Lung (tissue), 12 donors: ENCODE measurements around the gene NDFIP1. TPM values are rescaled to one million over a fixed set of nuclear protein-coding genes. Genes with fewer than 3 reads are reported as not detected.
"Not testable (repeated sequence)": the region's sequence is repeated elsewhere in the genome, so short reads cannot be mapped to it uniquely, and the experiment has no call there.

Experiments used
- ATAC-seq: fragments of 200-7000 bp; cut with Tn5 transposase; one replicate; pipeline ENCODE4 v1.9.1; 2020; ENCODE audit warnings: moderate number of reproducible peaks; ENCODE audit not compliant: insufficient read depth, low FRiP score
- DNase-seq, 3 donors: peaks; one replicate each; pipeline ENCODE4 v3.0.0-alpha.2; 2013 to 2017
- H3K27ac ChIP-seq, 2 donors: one replicate each; pipeline ENCODE4 v1.5.1; 2013; ENCODE audit warnings: mild to moderate bottlenecking in 2 of 2, moderate library complexity in 2 of 2, control low read depth in 1 of 2, inconsistent platforms in 1 of 2, low read depth in 1 of 2, low read length in 1 of 2
- H3K27me3 ChIP-seq, 3 donors: one replicate each; pipeline ENCODE4 v1.5.1; 2013; ENCODE audit warnings: low read length in 2 of 3; ENCODE audit not compliant: control insufficient read depth in 3 of 3, insufficient read depth in 3 of 3
- H3K36me3 ChIP-seq, 4 donors: one replicate each; pipeline ENCODE4 v1.5.1; 2013; ENCODE audit warnings: low read length in 4 of 4, mild to moderate bottlenecking in 1 of 4, moderate library complexity in 1 of 4; ENCODE audit not compliant: control insufficient read depth in 4 of 4, insufficient read depth in 4 of 4
- H3K4me1 ChIP-seq, 5 donors: one replicate each; pipeline ENCODE4 v1.5.1; 2013; ENCODE audit warnings: low read length in 5 of 5, mild to moderate bottlenecking in 2 of 5, moderate library complexity in 1 of 5; ENCODE audit not compliant: control insufficient read depth in 5 of 5, insufficient read depth in 5 of 5
- H3K4me3 ChIP-seq: one replicate; pipeline ENCODE4 v1.5.1; 2013; ENCODE audit warnings: mild to moderate bottlenecking, control low read depth, moderate library complexity
- H3K9ac ChIP-seq, 2 donors: one replicate each; pipeline ENCODE4 v1.5.1; 2013; ENCODE audit warnings: low read length in 2 of 2, control low read depth in 1 of 2; ENCODE audit not compliant: insufficient read depth in 1 of 2
- H3K9me3 ChIP-seq, 4 donors: one replicate each; pipeline ENCODE4 v1.5.1; 2013; ENCODE audit warnings: low read length in 3 of 4, mild to moderate bottlenecking in 1 of 4, moderate library complexity in 1 of 4; ENCODE audit not compliant: control insufficient read depth in 4 of 4, insufficient read depth in 3 of 4
- CTCF ChIP-seq: IDR thresholded peaks from 2 replicates; pipeline ENCODE4 v1.5.1; 2012; ENCODE audit warnings: mild to moderate bottlenecking; ENCODE audit errors: control extremely low read depth, extremely low read depth
- WGBS, 2 donors: extraction: QIAGEN DNeasy Blood & Tissue Kit; methylation state at CpG; one replicate each; pipeline ENCODE4 v1.1.7; 2013; 5-methylcytosine and 5-hydroxymethylcytosine counted together
- polyA plus RNA-seq, 2 donors: library from polyadenylated mRNA; stranded (reverse); fragments of 200-250 nt; gene quantifications; one replicate each; pipeline ENCODE4 v1.2.1, GENCODE V29; 2013
- total RNA-seq, 2 donors: library from RNA; depleted of rRNA in 1 of 2; stranded (reverse); fragments of >200 nt in 1 of 2; gene quantifications; one replicate each; pipeline ENCODE4 v1.2.1, GENCODE V29; 2014 to 2021
- donor health status: control.
- donor health status: control.
- donor health status: Bipolar disorder and iron deficiency.
- donor health status: healthy.
- donor health status: DM: yes; HTN: yes; CAD: no.

Gene NDFIP1
- total and polyA plus RNA-seq, 4 donors = 31.5 to 106 (median 68.4) TPM

DNA sequence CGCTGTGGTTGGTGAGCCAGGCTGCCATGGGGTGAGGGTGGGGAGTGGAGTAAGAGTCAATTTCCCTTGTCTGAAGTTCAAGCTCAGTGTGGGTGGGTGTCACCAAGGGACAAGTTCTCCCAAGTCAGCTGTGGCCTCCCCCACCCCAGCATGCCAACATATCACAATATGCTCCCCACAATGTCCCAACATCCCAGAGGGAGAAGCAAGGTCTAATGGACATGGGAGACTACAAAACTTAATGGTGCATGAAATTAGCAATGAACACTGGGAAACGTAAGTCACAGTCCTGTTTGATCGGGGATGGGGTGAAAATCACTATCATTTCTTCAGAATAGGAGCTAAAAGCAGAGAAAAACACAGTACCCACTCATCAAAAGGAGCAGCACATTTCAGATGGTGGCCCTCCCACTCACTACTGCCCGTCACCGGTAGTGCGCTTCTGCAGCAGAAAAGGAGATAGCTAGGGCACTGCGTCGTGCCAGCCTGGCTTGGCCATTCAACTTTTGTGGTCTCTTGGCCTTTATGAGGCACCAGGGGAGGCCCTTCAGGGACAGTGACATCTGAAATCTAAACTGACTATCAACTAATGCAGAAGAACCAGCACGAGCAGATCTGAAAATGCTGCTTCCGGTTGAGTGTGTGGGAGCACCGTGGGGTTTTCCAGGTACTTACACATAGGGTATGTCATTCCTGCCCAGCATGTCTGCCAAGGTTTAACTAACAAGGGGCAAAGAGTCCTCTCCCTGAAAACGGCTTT is 20.5 kb upstream of the NDFIP1 start:
- Histone ChIP-seq H3K9ac (no peak overlapping the region), H3K36me3 (no peaks in the 10 kb centered on the region), H3K27me3 (no peaks in the 10 kb centered on the region), H3K4me3 (no peak overlapping the region), H3K9me3 (no peaks in the 10 kb centered on the region), H3K27ac (no peak overlapping the region), H3K4me1 (peaks cover 0 to 10% (median 0%) of the 10 kb centered on the region in 5 donors)
- WGBS, 2 donors = 91 to 97% methylated on average over 12 of the region's 12 CpGs
- no peak for TF ChIP-seq CTCF
- DNase-seq (no peak), ATAC-seq (no peak)

- DNase-seq = peak in 1 of 3 donors; percentile 34
- peaks cover 0 to 10% (median 0%) of the 10 kb centered on the region in 5 donors for H3K4me1 ChIP-seq
- H3K27ac ChIP-seq, H3K4me3 ChIP-seq, ATAC-seq, H3K9ac ChIP-seq, H3K27me3 ChIP-seq, H3K9me3 ChIP-seq, H3K36me3 ChIP-seq: not testable (repeated sequence)
- WGBS, 2 donors = 56 to 77% methylated on average over 15 of the region's 15 CpGs
These were observed 19.6 kb upstream of the NDFIP1 start for GRCh38 chr5:142088855-142089479.

GRCh38 chr5:142091012-142091411 is 17.6 kb upstream of the NDFIP1 start:
- Histone ChIP-seq H3K27ac (no peak overlapping the region), H3K36me3 (no peaks in the 10 kb centered on the region), H3K4me3 (no peak overlapping the region), H3K27me3 (no peaks in the 10 kb centered on the region), H3K4me1 (peaks cover 0 to 10% (median 0%) of the 10 kb centered on the region in 5 donors), H3K9me3 (no peaks in the 10 kb centered on the region), H3K9ac (no peak overlapping the region)
- WGBS, 2 donors = 86 to 94% methylated on average over 1 of the region's 1 CpG
- ATAC-seq (no peak), DNase-seq (no peak)
- no peak for TF ChIP-seq CTCF

- ATAC-seq = no peak
- WGBS, 2 donors = 34 to 62% methylated on average over 2 of the region's 2 CpGs
These were observed 16.7 kb upstream of the NDFIP1 start for GRCh38 chr5:142091922-142092321.

More at GRCh38 chr5:142091922-142092321, 16.7 kb upstream of the NDFIP1 start:
- TF ChIP-seq CTCF = no peak
- H3K36me3 ChIP-seq = no peaks in the 10 kb centered on the region
- H3K27ac ChIP-seq = no peak overlapping the region
- H3K4me1 ChIP-seq = peaks cover 0 to 10% (median 0%) of the 10 kb centered on the region in 5 donors
- H3K27me3 ChIP-seq = no peaks in the 10 kb centered on the region
- no peaks in the 10 kb centered on the region for H3K9me3 ChIP-seq
- no peak overlapping the region for H3K9ac ChIP-seq
- no peak overlapping the region for H3K4me3 ChIP-seq
- DNase-seq = no peak
